IMR-90 (cell line): ENCODE results near the gene MOXD1. TPM values are rescaled to one million over a fixed set of nuclear protein-coding genes. Genes with fewer than 3 reads are reported as not detected.

ENCODE experiments used
- ATAC-seq: fragments of 200-7000 bp; cut with Tn5 transposase; 2 replicates; pipeline ENCODE4 v1.9.1; 2020; ENCODE audit warnings: low read depth, mild to moderate bottlenecking, moderate library complexity
- BruUV-seq: library from RNA; stranded (reverse); fragments of 400-500 nt; replicated peaks from 2 replicates; lab custom pipeline; 2021; lab: Mats Ljungman, UMichigan
- CTCF ChIA-PET: fragments of 300-600 bp; formaldehyde crosslinking; extraction: SDS; loops from one replicate; lab custom pipeline; 2021; ENCODE audit warnings: antibody characterized with exemption; lab: Yijun Ruan, JAX
- POLR2A ChIA-PET: fragments of 300-600 bp; sonication (Branson Sonifier 250); formaldehyde crosslinking; loops from one replicate; lab custom pipeline; 2022; ENCODE audit warnings: antibody characterized with exemption; ENCODE audit not compliant: unreplicated experiment; lab: Charles Lee
- DNase-seq: peaks from one replicate; pipeline ENCODE4 v3.0.0; 2013
- H2AFZ ChIP-seq: replicated peaks from 2 replicates; pipeline ENCODE3; 2013; ENCODE audit warnings: low read length, mild to moderate bottlenecking; ENCODE audit not compliant: poor library complexity
- H2AK5ac ChIP-seq: 2 replicates; pipeline ENCODE4 v1.6.1; 2013; ENCODE audit warnings: low read depth, low read length, inconsistent platforms
- H2AK9ac ChIP-seq: replicated peaks from 2 replicates; pipeline ENCODE3; 2013; ENCODE audit warnings: mild to moderate bottlenecking, low read depth, low read length, moderate library complexity; ENCODE audit not compliant: poor library complexity
- H2BK120ac ChIP-seq: 2 replicates; pipeline ENCODE4 v1.6.1; 2013; ENCODE audit warnings: low read depth, low read length, inconsistent platforms
- H2BK15ac ChIP-seq: 3 replicates; pipeline ENCODE4 v1.6.1; 2013; ENCODE audit warnings: low read depth, low read length, inconsistent platforms
- H2BK20ac ChIP-seq: 2 replicates; pipeline ENCODE4 v1.6.1; 2013; ENCODE audit warnings: low read depth, mild to moderate bottlenecking, inconsistent platforms, low read length, moderate library complexity
- H2BK5ac ChIP-seq: 2 replicates; pipeline ENCODE4 v1.6.1; 2013; ENCODE audit warnings: mild to moderate bottlenecking, low read depth, low read length, inconsistent platforms; ENCODE audit not compliant: poor library complexity, severe bottlenecking
- H3K14ac ChIP-seq: replicated peaks from 2 replicates; pipeline ENCODE4 v1.6.1; 2013; ENCODE audit warnings: low read depth, low read length, inconsistent platforms
- H3K18ac ChIP-seq: 2 replicates; pipeline ENCODE4 v1.6.1; 2013; ENCODE audit warnings: low read depth, low read length, control low read depth
- H3K23ac ChIP-seq: 2 replicates; pipeline ENCODE4 v1.6.1; 2013; ENCODE audit warnings: low read depth, low read length, inconsistent platforms
- H3K27ac ChIP-seq: 2 replicates; pipeline ENCODE4 v1.5.1; 2013; ENCODE audit warnings: mild to moderate bottlenecking, control low read depth, low read length; ENCODE audit not compliant: insufficient read depth
- H3K27me3 ChIP-seq: 2 replicates; pipeline ENCODE4 v1.6.1; 2013; ENCODE audit warnings: low read length; ENCODE audit not compliant: control insufficient read depth, insufficient read depth
- H3K36me3 ChIP-seq: 2 replicates; pipeline ENCODE4 v1.6.1; 2013; ENCODE audit warnings: low read length, mixed read lengths; ENCODE audit not compliant: control insufficient read depth, insufficient read depth
- H3K4ac ChIP-seq: 2 replicates; pipeline ENCODE4 v1.6.1; 2013; ENCODE audit warnings: low read depth, low read length, inconsistent platforms
- H3K4me1 ChIP-seq: 2 replicates; pipeline ENCODE4 v1.6.1; 2013; ENCODE audit warnings: low read length, mixed read lengths; ENCODE audit not compliant: control insufficient read depth, insufficient read depth
- H3K4me2 ChIP-seq: 2 replicates; pipeline ENCODE4 v1.6.1; 2013; ENCODE audit warnings: low read depth, mild to moderate bottlenecking, control low read depth, low read length, moderate library complexity
- H3K4me3 ChIP-seq: 2 replicates; pipeline ENCODE4 v1.5.1; 2013; ENCODE audit warnings: low read depth, mild to moderate bottlenecking, control low read depth, low read length, moderate library complexity; ENCODE audit not compliant: insufficient read depth
- H3K56ac ChIP-seq: 2 replicates; pipeline ENCODE4 v1.6.1; 2013; ENCODE audit warnings: low read length, inconsistent platforms; ENCODE audit not compliant: insufficient read depth; ENCODE audit errors: extremely low read depth
- H3K79me1 ChIP-seq, 2 experiments: 2 replicates each; pipeline ENCODE4 v1.6.1; 2013; ENCODE audit warnings: low read length in 2 of 2, inconsistent platforms in 1 of 2, low read depth in 1 of 2
- H3K9ac ChIP-seq: 2 replicates; pipeline ENCODE4 v1.6.1; 2013; ENCODE audit warnings: low read depth, low read length, control low read depth
- H3K9me1 ChIP-seq: 2 replicates; pipeline ENCODE4 v1.6.1; 2013; ENCODE audit warnings: low read length, inconsistent platforms; ENCODE audit not compliant: insufficient read depth
- H3K9me3 ChIP-seq: 2 replicates; pipeline ENCODE4 v1.6.1; 2013; ENCODE audit warnings: low read length; ENCODE audit not compliant: control insufficient read depth, insufficient read depth
- H4K20me1 ChIP-seq: 2 replicates; pipeline ENCODE4 v1.6.1; 2013; ENCODE audit warnings: low read length, inconsistent platforms; ENCODE audit not compliant: insufficient read depth
- H4K5ac ChIP-seq: 2 replicates; pipeline ENCODE4 v1.6.1; 2013; ENCODE audit warnings: mild to moderate bottlenecking, low read depth, low read length, control low read depth
- H4K8ac ChIP-seq, 2 experiments: 2 replicates each; pipeline ENCODE4 v1.6.1; 2013; ENCODE audit warnings: low read depth in 2 of 2, low read length in 2 of 2, control low read depth in 1 of 2, inconsistent platforms in 1 of 2
- H4K91ac ChIP-seq: 2 replicates; pipeline ENCODE4 v1.6.1; 2013; ENCODE audit warnings: low read depth, low read length, inconsistent platforms; ENCODE audit not compliant: insufficient read depth
- CEBPB ChIP-seq: IDR thresholded peaks from 2 replicates; pipeline ENCODE4 v1.6.1; 2012; ENCODE audit warnings: low read depth, low read length, improper control_type of control experiment
- CHD1 ChIP-seq: IDR thresholded peaks from 2 replicates; pipeline ENCODE4 v1.6.1; 2012; ENCODE audit warnings: low read depth, low read length, improper control_type of control experiment
- NFE2L2 ChIP-seq: fragments of 150-350 bp; IDR thresholded peaks from 2 replicates; pipeline ENCODE4 v1.6.1; 2016; ENCODE audit warnings: low read depth, mild to moderate bottlenecking, low read length
- POLR2A ChIP-seq: IDR thresholded peaks from 2 replicates; pipeline ENCODE4 v1.6.1; 2012; ENCODE audit warnings: mild to moderate bottlenecking, low read depth, low read length
- RCOR1 ChIP-seq: IDR thresholded peaks from 2 replicates; pipeline ENCODE4 v1.6.1; 2012; ENCODE audit warnings: mild to moderate bottlenecking, low read length, improper control_type of control experiment; ENCODE audit not compliant: insufficient replicate concordance
- RFX5 ChIP-seq: IDR thresholded peaks from 2 replicates; pipeline ENCODE4 v1.8.0; 2012; ENCODE audit warnings: low read depth, mild to moderate bottlenecking, low read length, moderate library complexity
- WGBS, 2 experiments: methylation state at CpG; one replicate each; pipeline versions ENCODE4 v1.1.5 to v1.1.7; 2013; ENCODE audit warnings: missing lambda C conversion rate in 2 of 2; ENCODE audit not compliant: insufficient read length in 1 of 2; ENCODE audit errors: extremely low coverage in 2 of 2; 5-methylcytosine and 5-hydroxymethylcytosine counted together
- dilution Hi-C: fragments of 300-500 bp; cut with HindIII; formaldehyde crosslinking; loops from one replicate; pipeline ENCODE4 v1.14.3; 2018; ENCODE audit warnings: low sequenced_read_pairs; ENCODE audit not compliant: unreplicated experiment
- in situ Hi-C: fragments of 300-500 bp; cut with MboI; formaldehyde crosslinking; loops from 3 replicates; pipeline ENCODE4 v1.14.3; 2019; ENCODE audit warnings: low sequenced_read_pairs, inconsistent platforms, mixed read lengths
- intact Hi-C: fragments of 100-400 bp; cut with micrococcal nuclease; formaldehyde crosslinking; loops from 2 replicates; pipeline ENCODE4 v1.10.0; 2022
- polyA plus RNA-seq, 3 experiments: library from polyadenylated mRNA; depleted of rRNA; stranded (reverse); fragments of >200 nt; gene quantifications; 2 replicates each; pipeline ENCODE4 v1.2.3, GENCODE V29; 2012; ENCODE audit warnings: low replicate concordance in 1 of 3
- total RNA-seq: library from RNA; depleted of rRNA; stranded (reverse); fragments of >200 nt; gene quantifications from 2 replicates; pipeline ENCODE4 v1.2.3, GENCODE V29; 2012
- TF ChIP-seq, protein P1 (sequence below): fragments of 150-350 bp; IDR thresholded peaks from 2 replicates; pipeline ENCODE4 v1.6.1; 2017; ENCODE audit warnings: mild to moderate bottlenecking, antibody characterized with exemption, low read length, low read depth

Gene MOXD1
- total and polyA plus RNA-seq, 2 of the 4 experiments (the other 2 are of a cell fraction), result 10.0 to 19.4 TPM

DNA sequence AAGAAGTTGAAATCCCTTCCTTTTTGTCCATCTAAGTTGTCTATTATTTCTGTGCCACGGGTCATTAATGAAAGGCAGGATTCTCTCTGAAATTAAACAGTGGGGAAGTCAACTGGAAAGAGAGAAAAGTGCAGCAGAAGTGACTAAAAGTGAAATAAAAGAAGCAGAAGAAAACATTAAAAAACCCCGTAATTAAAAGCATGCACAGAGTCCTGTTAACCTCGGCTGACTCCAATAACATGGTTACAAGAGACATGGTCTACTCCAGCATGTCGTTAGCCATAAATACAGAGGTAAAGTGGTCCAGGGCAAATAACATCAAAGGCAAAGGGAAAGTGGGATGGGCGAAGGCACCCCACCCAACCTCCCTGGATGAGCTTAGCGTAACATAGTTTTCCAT, 13.0 kb upstream of the MOXD1 start:
- Histone ChIP-seq H3K9ac (no peak overlapping the region), H3K4me3 (no peak overlapping the region)
- POLR2A ChIA-PET, result no interaction called here

More for the DNA sequence above, 13.0 kb upstream of the MOXD1 start:
- Histone ChIP-seq H3K27me3 (no peaks in the 10 kb centered on the region), H3K4me1 (no peaks in the 10 kb centered on the region), H2BK120ac (no peak overlapping the region), H2AFZ (no peak overlapping the region), H3K4me2 (no peak overlapping the region), H3K79me1 (no peaks in the 10 kb centered on the region), H3K56ac (no peak overlapping the region), H2BK5ac (no peak overlapping the region), H3K14ac (no peak overlapping the region), H3K23ac (no peak overlapping the region), H2BK20ac (no peak overlapping the region), H4K5ac (no peak overlapping the region), H3K36me3 (no peaks in the 10 kb centered on the region), H3K27ac (no peak overlapping the region), H3K4ac (no peak overlapping the region), H4K91ac (no peak overlapping the region), H3K18ac (no peak overlapping the region), H4K20me1 (no peaks in the 10 kb centered on the region), H2BK15ac (no peak overlapping the region), H3K9me1 (no peaks in the 10 kb centered on the region), H2AK5ac (no peak overlapping the region), H2AK9ac (no peak overlapping the region), H4K8ac (no peak overlapping the region), H3K9me3 (peaks cover 4% of the 10 kb centered on the region)
- DNase-seq (no peak), ATAC-seq (no peak)
- BruUV-seq, result no TSS peak
- intact Hi-C loops (no loop called here), dilution Hi-C loops (no loop called here), in situ Hi-C loops (no loop called here)
- WGBS, 2 experiments, result no CpG with 5 or more reads among the region's 6 CpGs
- CTCF ChIA-PET, result no interaction called here
- TF ChIP-seq RCOR1 (no peak), RFX5 (no peak), POLR2A (no peak), CEBPB (no peak), CHD1 (no peak), NFE2L2 (no peak)
- TF ChIP-seq, protein P1, sequence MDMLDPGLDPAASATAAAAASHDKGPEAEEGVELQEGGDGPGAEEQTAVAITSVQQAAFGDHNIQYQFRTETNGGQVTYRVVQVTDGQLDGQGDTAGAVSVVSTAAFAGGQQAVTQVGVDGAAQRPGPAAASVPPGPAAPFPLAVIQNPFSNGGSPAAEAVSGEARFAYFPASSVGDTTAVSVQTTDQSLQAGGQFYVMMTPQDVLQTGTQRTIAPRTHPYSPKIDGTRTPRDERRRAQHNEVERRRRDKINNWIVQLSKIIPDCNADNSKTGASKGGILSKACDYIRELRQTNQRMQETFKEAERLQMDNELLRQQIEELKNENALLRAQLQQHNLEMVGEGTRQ, result no peak
